GM23338 (cell line): ENCODE measurements around the gene NLRC3. TPM values are rescaled to one million over a fixed set of nuclear protein-coding genes. Genes with fewer than 3 reads are reported as not detected.

Source experiments
- ATAC-seq: fragments of 200-7000 bp; cut with Tn5 transposase; 3 replicates; pipeline ENCODE4 v1.9.1; 2020
- DNase-seq: peaks from one replicate; pipeline ENCODE4 v3.0.0-alpha.2; 2015; ENCODE audit warnings: low spot score
- H2AFZ ChIP-seq: fragments of 200-600 bp; sonication (generic); 2 replicates; pipeline ENCODE4 v1.8.0; 2016; ENCODE audit warnings: antibody characterized with exemption, mild to moderate bottlenecking, moderate library complexity
- H3F3A ChIP-seq: fragments of 200-600 bp; sonication (generic); replicated peaks from 2 replicates; pipeline ENCODE4 v1.8.0; 2017; ENCODE audit warnings: antibody characterized with exemption, mixed run types, low read depth
- H3K27ac ChIP-seq: fragments of 200-600 bp; sonication (generic); 2 replicates; pipeline ENCODE4 v1.6.1; 2016; ENCODE audit warnings: low read depth
- H3K27me3 ChIP-seq: fragments of 200-600 bp; sonication (generic); 2 replicates; pipeline ENCODE4 v1.8.0; 2016; ENCODE audit warnings: mild to moderate bottlenecking, mixed run types, moderate library complexity; ENCODE audit not compliant: insufficient read depth
- H3K36me3 ChIP-seq: fragments of 200-600 bp; sonication (generic); 2 replicates; pipeline ENCODE4 v1.8.0; 2016; ENCODE audit warnings: mild to moderate bottlenecking; ENCODE audit not compliant: insufficient read depth
- H3K4me1 ChIP-seq: fragments of 200-600 bp; sonication (generic); 2 replicates; pipeline ENCODE4 v1.8.0; 2016; ENCODE audit warnings: mild to moderate bottlenecking, moderate library complexity; ENCODE audit not compliant: insufficient read depth
- H3K4me2 ChIP-seq: fragments of 200-600 bp; sonication (generic); 2 replicates; pipeline ENCODE4 v1.7.1; 2017; ENCODE audit warnings: mixed run types
- H3K4me3 ChIP-seq: fragments of 200-600 bp; sonication (generic); 2 replicates; pipeline ENCODE4 v1.6.1; 2016; ENCODE audit warnings: mixed run types
- H3K79me2 ChIP-seq: fragments of 200-600 bp; sonication (generic); replicated peaks from 2 replicates; pipeline ENCODE4 v1.8.0; 2017; ENCODE audit warnings: mild to moderate bottlenecking; ENCODE audit not compliant: insufficient read depth
- H3K9me2 ChIP-seq: fragments of 200-600 bp; sonication (generic); 2 replicates; pipeline ENCODE4 v1.8.0; 2017; ENCODE audit not compliant: insufficient read depth
- H4K20me1 ChIP-seq: fragments of 200-600 bp; sonication (generic); replicated peaks from 2 replicates; pipeline ENCODE4 v1.8.0; 2017; ENCODE audit warnings: mild to moderate bottlenecking; ENCODE audit not compliant: insufficient read depth
- H3K27ac Mint-ChIP-seq: 2 replicates; pipeline ENCODE4 v1.8.0; 2020; ENCODE audit warnings: inconsistent platforms, mild to moderate bottlenecking, moderate library complexity, mixed read lengths
- H3K27me3 Mint-ChIP-seq: 3 replicates; pipeline ENCODE4 v1.8.0; 2022; ENCODE audit warnings: low read depth, mild to moderate bottlenecking, moderate library complexity, mixed read lengths, inconsistent platforms; ENCODE audit not compliant: insufficient read depth, poor library complexity
- H3K36me3 Mint-ChIP-seq: 3 replicates; pipeline ENCODE4 v1.8.0; 2021; ENCODE audit warnings: low read depth, mild to moderate bottlenecking, inconsistent platforms, moderate library complexity, mixed read lengths
- H3K4me1 Mint-ChIP-seq: 3 replicates; pipeline ENCODE4 v1.8.0; 2020; ENCODE audit warnings: mild to moderate bottlenecking, inconsistent platforms, mixed read lengths
- H3K4me3 Mint-ChIP-seq: 3 replicates; pipeline ENCODE4 v1.8.0; 2021; ENCODE audit warnings: moderate library complexity, mild to moderate bottlenecking, inconsistent platforms, mixed read lengths
- H3K9me3 Mint-ChIP-seq: 3 replicates; pipeline ENCODE4 v1.8.0; 2020; ENCODE audit warnings: moderate library complexity, mild to moderate bottlenecking, inconsistent platforms, mixed read lengths
- CREB1 ChIP-seq: fragments of 250-450 bp; sonication (Bioruptor Pico); IDR thresholded peaks from 2 replicates; pipeline ENCODE4 v1.5.0; 2020; ENCODE audit warnings: low read depth, mild to moderate bottlenecking, moderate library complexity
- CTCF ChIP-seq, 2 experiments: fragments of 200-600 bp in 1 of 2; sonication (generic) in 1 of 2; conservative IDR thresholded peaks; 2 replicates each; pipeline versions ENCODE4 v1.5.1 to v1.6.1; 2016 to 2017; ENCODE audit warnings: antibody characterized with exemption in 2 of 2, low read depth in 2 of 2, mild to moderate bottlenecking in 2 of 2, moderate library complexity in 1 of 2
- ETS1 ChIP-seq: IDR thresholded peaks from 2 replicates; pipeline ENCODE4 v1.6.1; 2016; ENCODE audit warnings: antibody characterized with exemption
- EZH2 ChIP-seq: fragments of 200-600 bp; sonication (generic); IDR thresholded peaks from one replicate; pipeline ENCODE4 v1.8.0; 2017; ENCODE audit warnings: antibody characterized with exemption, mild to moderate bottlenecking, low read depth; ENCODE audit not compliant: unreplicated experiment
- EZH2phosphoT487 ChIP-seq: fragments of 200-600 bp; sonication (generic); IDR thresholded peaks from one replicate; pipeline ENCODE4 v1.8.1; 2018; ENCODE audit warnings: antibody characterized with exemption; ENCODE audit not compliant: unreplicated experiment
- JUNB ChIP-seq: IDR thresholded peaks from one replicate; pipeline ENCODE4 v1.6.1; 2016; ENCODE audit warnings: antibody characterized with exemption; ENCODE audit not compliant: unreplicated experiment
- NANOG ChIP-seq: IDR thresholded peaks from 2 replicates; pipeline ENCODE4 v1.6.1; 2016; ENCODE audit warnings: antibody characterized with exemption, borderline replicate concordance
- STAT1 ChIP-seq: IDR thresholded peaks from one replicate; pipeline ENCODE4 v1.6.1; 2016; ENCODE audit warnings: antibody characterized with exemption; ENCODE audit not compliant: unreplicated experiment
- ZNF114 ChIP-seq: fragments of 250-450 bp; sonication (Bioruptor Pico); IDR thresholded peaks from 2 replicates; pipeline ENCODE4 v1.5.0; 2020; ENCODE audit warnings: mild to moderate bottlenecking, moderate library complexity
- ZNF331 ChIP-seq: fragments of 250-450 bp; sonication (Bioruptor Pico); IDR thresholded peaks from 2 replicates; pipeline ENCODE4 v1.5.0; 2020; ENCODE audit warnings: low read depth, mild to moderate bottlenecking, moderate library complexity
- ZNF462 ChIP-seq: fragments of 250-450 bp; sonication (Bioruptor Pico); IDR thresholded peaks from 2 replicates; pipeline ENCODE4 v1.5.0; 2020; ENCODE audit warnings: mild to moderate bottlenecking, moderate library complexity
- polyA plus RNA-seq: library from polyadenylated mRNA; unstranded; fragments of >200 nt; fragmentation: Nextera tagmentation; extraction: Ambion mirVana; gene quantifications from 2 replicates; pipeline ENCODE4 v1.2.1, GENCODE V29; 2016
- total RNA-seq: library from RNA; depleted of rRNA; stranded (reverse); fragments of >200 nt; shearing (Covaris generic); gene quantifications from 2 replicates; pipeline ENCODE4 v1.2.3, GENCODE V29; 2014

The NLRC3 gene
- total and polyA plus RNA-seq, 2 experiments from 2014 or later = 0.11 to 0.49 TPM

- H3K79me2 ChIP-seq = peaks cover 10% of the 10 kb centered on the region
- peaks cover 12% of the 10 kb centered on the region for H3K4me1 ChIP-seq
- Mint-ChIP-seq H3K9me3 (no peaks in the 10 kb centered on the region), H3K4me1 (peaks cover 10% of the 10 kb centered on the region; the same call in 2 of the 3 replicates), H3K27me3 (no peaks in the 10 kb centered on the region), H3K4me3 (no peak overlapping the region), H3K36me3 (no peaks in the 10 kb centered on the region), H3K27ac (no peak overlapping the region)
- H3K27me3 ChIP-seq = no peaks in the 10 kb centered on the region
- H3K27ac ChIP-seq = no peak overlapping the region
- DNase-seq = no peak
- H3K4me2 ChIP-seq = no peak overlapping the region
- no peaks in the 10 kb centered on the region for H3K9me2 ChIP-seq
- H4K20me1 ChIP-seq = peaks cover 7% of the 10 kb centered on the region
- H3F3A ChIP-seq = no peaks in the 10 kb centered on the region; the same call in 1 of the 2 replicates
- ATAC-seq = no peak
- no peak overlapping the region for H3K4me3 ChIP-seq
- no peak overlapping the region for H2AFZ ChIP-seq
- no peaks in the 10 kb centered on the region for H3K36me3 ChIP-seq
- no peak for TF ChIP-seq CTCF (conservative IDR thresholded peaks at IDR 0.05; ENCODE audit: low read depth in 2 of 2)
- TF ChIP-seq EZH2 = no peak
- no peak for TF ChIP-seq ZNF331 (CRISPR knock-in tag)
- no peak for TF ChIP-seq ETS1
- no peak for TF ChIP-seq STAT1
- TF ChIP-seq EZH2phosphoT487 = no peak
- no peak for TF ChIP-seq JUNB
- no peak for TF ChIP-seq CREB1 (CRISPR knock-in tag)
- no peak for TF ChIP-seq ZNF114
- no peak for TF ChIP-seq ZNF462 (CRISPR knock-in tag)
- TF ChIP-seq NANOG = no peak
These were observed 48.9 kb upstream of the NLRC3 start for GRCh38 chr16:3625911-3626732.
